Brain microvascular endothelial cell (primary cell): Measurements from ENCODE around the gene UPF1.

ENCODE experiments used
- DNase-seq: peaks from one replicate; pipeline ENCODE4 v3.0.0-alpha.2; 2020
- H3K27ac ChIP-seq: fragments of 250-450 bp; sonication (Bioruptor Pico); 2 replicates; pipeline ENCODE4 v1.5.1; 2020; ENCODE audit warnings: mild to moderate bottlenecking, moderate library complexity
- H3K27me3 ChIP-seq: fragments of 250-450 bp; sonication (Bioruptor Pico); replicated peaks from 2 replicates; pipeline ENCODE4 v1.5.1; 2020; ENCODE audit warnings: mild to moderate bottlenecking
- H3K36me3 ChIP-seq: fragments of 250-450 bp; sonication (Bioruptor Pico); replicated peaks from 2 replicates; pipeline ENCODE4 v1.5.1; 2020; ENCODE audit warnings: mild to moderate bottlenecking
- H3K4me3 ChIP-seq: 2 replicates; pipeline ENCODE4 v1.5.1; 2011; ENCODE audit warnings: low read depth, mild to moderate bottlenecking, control low read depth, low read length, moderate library complexity
- CTCF ChIP-seq: IDR thresholded peaks from 2 replicates; pipeline ENCODE4 v1.5.1; 2011; ENCODE audit warnings: low read depth, mild to moderate bottlenecking, moderate library complexity, low read length, control low read depth, inconsistent platforms; ENCODE audit errors: missing control alignments
- in situ Hi-C: cut with HindIII; loops from 2 replicates; pipeline ENCODE4 v1.10.0; 2017; ENCODE audit warnings: low sequenced_read_pairs, low pct_ligation_motif_present

UPF1 gene

GRCh38 chr19:18860302-18860700, 28.5 kb downstream of the UPF1 start:
- no peak for TF ChIP-seq CTCF
- no peak overlapping the region for H3K4me3 ChIP-seq
- in situ Hi-C loops: loop anchor here (25.0 kb wide), 1 partner anchor 273 kb away; the partner anchor contains the start of gene REX1BD
- H3K27me3 ChIP-seq: no peaks in the 10 kb centered on the region
- no peak for DNase-seq
- no peak overlapping the region for H3K27ac ChIP-seq
- peaks cover 89% of the 10 kb centered on the region for H3K36me3 ChIP-seq

GRCh38 chr19:18860725-18861124, 29.0 kb downstream of the UPF1 start:
- no peaks in the 10 kb centered on the region for H3K27me3 ChIP-seq
- H3K36me3 ChIP-seq: peaks cover 91% of the 10 kb centered on the region
- TF ChIP-seq CTCF: no peak
- H3K4me3 ChIP-seq: no peak overlapping the region
- DNase-seq: no peak
- in situ Hi-C loops: loop anchor here (25.0 kb wide), 1 partner anchor 273 kb away; the partner anchor contains the start of gene REX1BD
- no peak overlapping the region for H3K27ac ChIP-seq

GRCh38 chr19:18861235-18861634, 29.5 kb downstream of the UPF1 start:
- no peak for DNase-seq
- Histone ChIP-seq H3K27me3 (no peaks in the 10 kb centered on the region), H3K27ac (no peak overlapping the region), H3K36me3 (peaks cover 91% of the 10 kb centered on the region), H3K4me3 (no peak overlapping the region)
- no peak for TF ChIP-seq CTCF
- in situ Hi-C loops: loop anchor here (25.0 kb wide), 1 partner anchor 274 kb away; the partner anchor contains the start of gene REX1BD

- H3K27ac ChIP-seq: no peak overlapping the region
- DNase-seq: no peak
- no peak overlapping the region for H3K4me3 ChIP-seq
- no peak for TF ChIP-seq CTCF
- in situ Hi-C loops: loop anchor here (25.0 kb wide), 1 partner anchor 275 kb away; the partner anchor contains the start of gene REX1BD
- no peaks in the 10 kb centered on the region for H3K27me3 ChIP-seq
- peaks cover 88% of the 10 kb centered on the region for H3K36me3 ChIP-seq
These were observed 30.2 kb downstream of the UPF1 start for GRCh38 chr19:18861917-18862316.

- no peaks in the 10 kb centered on the region for H3K27me3 ChIP-seq
- DNase-seq: no peak
- peaks cover 88% of the 10 kb centered on the region for H3K36me3 ChIP-seq
- TF ChIP-seq CTCF: no peak
- no peak overlapping the region for H3K4me3 ChIP-seq
- no peak overlapping the region for H3K27ac ChIP-seq
- in situ Hi-C loops: loop anchor here (25.0 kb wide), 1 partner anchor 276 kb away; the partner anchor contains the start of gene REX1BD
These were observed 31.4 kb downstream of the UPF1 start for GRCh38 chr19:18862976-18863842.
